Measurements from ENCODE around the gene SPOCK2. TPM values are rescaled to one million over a fixed set of nuclear protein-coding genes. Genes with fewer than 3 reads are reported as not detected.

The SPOCK2 gene
- total RNA-seq, 3 donors from 2014 or later, result 74.7 to 85.7 (median 83.2) TPM

- H3K4me3 Mint-ChIP-seq, result peak overlapping the region; percentile 19
These were observed 12.8 kb downstream of the SPOCK2 start for GRCh38 chr10:72075376-72076115.

GRCh38 chr10:72074574-72075375 lies 13.6 kb downstream of the SPOCK2 start:
- Mint-ChIP-seq H3K9me3 (no peaks in the 10 kb centered on the region), H3K4me1 (ENCODE audit: low read depth) (peaks cover 64% of the 10 kb centered on the region), H3K4me3 (no peak overlapping the region), H3K27me3 (ENCODE audit: low read depth) (no peaks in the 10 kb centered on the region), H3K36me3 (ENCODE audit: insufficient read depth) (peaks cover 20% of the 10 kb centered on the region)
- DNase-seq, result no peak
- no peak for ATAC-seq

More at GRCh38 chr10:72075376-72076115, 12.8 kb downstream of the SPOCK2 start:
- ATAC-seq, result peak; percentile 28 to 51
- no peaks in the 10 kb centered on the region for H3K27me3 Mint-ChIP-seq (ENCODE audit: low read depth)
- DNase-seq, result peak; percentile 40
- H3K4me1 Mint-ChIP-seq (ENCODE audit: low read depth), result peaks cover 67% of the 10 kb centered on the region
- no peaks in the 10 kb centered on the region for H3K9me3 Mint-ChIP-seq
- peaks cover 16% of the 10 kb centered on the region for H3K36me3 Mint-ChIP-seq (ENCODE audit: insufficient read depth)

DNA sequence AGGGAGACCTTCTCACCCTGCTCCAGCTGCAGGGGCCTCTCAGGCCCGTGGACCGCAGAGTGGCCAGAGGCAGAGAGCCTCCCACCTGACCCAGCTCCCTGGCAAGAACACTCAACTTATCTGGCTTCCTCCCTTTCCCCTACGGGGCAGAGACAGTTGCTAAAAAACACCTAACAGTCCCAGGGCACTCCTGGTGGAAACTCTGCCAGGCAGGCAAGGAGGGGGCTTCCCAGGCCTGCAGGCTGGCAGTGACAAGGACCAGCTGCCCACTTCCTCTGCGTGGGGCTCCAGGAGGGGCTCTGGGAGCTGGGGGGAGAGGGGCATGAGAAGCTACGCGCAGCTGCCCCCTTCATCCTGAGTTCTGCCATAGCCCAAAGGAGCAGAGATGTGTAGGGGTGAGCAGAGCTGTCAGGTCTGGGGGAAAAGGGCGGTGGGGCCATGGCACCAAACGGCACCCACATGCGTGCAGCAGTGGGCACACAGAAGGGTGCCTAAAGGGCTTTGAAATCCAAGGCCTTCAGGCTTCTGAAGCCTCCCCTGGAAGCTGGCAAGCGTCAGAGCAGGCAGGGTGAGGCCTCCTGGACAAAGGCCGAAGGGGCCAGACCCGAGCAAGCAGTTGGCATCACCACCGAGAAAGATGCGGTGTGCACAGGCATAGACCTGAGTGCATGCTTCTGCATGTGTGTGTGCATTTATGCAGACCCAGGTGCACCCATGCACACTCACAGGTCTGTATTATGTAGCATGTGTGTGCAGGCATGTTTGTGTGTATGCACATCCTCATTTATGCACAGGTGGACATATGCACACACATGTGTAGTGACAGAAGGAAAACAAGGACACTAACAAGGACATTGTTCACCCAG lies 14.4 kb downstream of the SPOCK2 start:
- Mint-ChIP-seq H3K27me3 (ENCODE audit: low read depth) (no peaks in the 10 kb centered on the region), H3K36me3 (ENCODE audit: insufficient read depth) (peaks cover 22% of the 10 kb centered on the region), H3K4me1 (ENCODE audit: low read depth) (peaks cover 60% of the 10 kb centered on the region), H3K4me3 (no peak overlapping the region), H3K9me3 (no peaks in the 10 kb centered on the region)
- no peak for ATAC-seq
- DNase-seq, result no peak

DNA sequence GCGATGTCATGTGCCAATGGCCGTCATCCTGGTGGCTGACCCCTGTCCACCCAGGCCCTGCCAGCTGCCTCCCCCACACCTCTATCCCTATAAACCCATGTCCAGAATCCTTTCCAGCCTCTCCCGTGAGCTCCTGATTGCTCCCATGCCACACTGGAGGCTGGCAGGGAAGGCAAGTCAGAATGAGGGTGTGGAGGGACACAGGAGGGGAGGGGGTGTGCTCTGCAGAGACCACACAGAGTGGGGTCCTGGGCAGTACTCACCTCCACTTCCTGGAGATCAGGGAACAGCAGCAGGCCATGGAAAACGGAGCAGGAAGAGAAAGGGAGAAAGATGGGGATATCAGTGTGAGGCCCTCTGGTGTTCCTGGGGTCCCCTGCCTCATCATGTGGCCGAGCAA lies 15.7 kb downstream of the SPOCK2 start:
- Mint-ChIP-seq H3K4me1 (ENCODE audit: low read depth) (peaks cover 51% of the 10 kb centered on the region), H3K4me3 (no peak overlapping the region), H3K9me3 (no peaks in the 10 kb centered on the region), H3K36me3 (ENCODE audit: insufficient read depth) (peaks cover 26% of the 10 kb centered on the region), H3K27me3 (ENCODE audit: low read depth) (no peaks in the 10 kb centered on the region)
- ATAC-seq (no peak), DNase-seq (no peak)

DNA sequence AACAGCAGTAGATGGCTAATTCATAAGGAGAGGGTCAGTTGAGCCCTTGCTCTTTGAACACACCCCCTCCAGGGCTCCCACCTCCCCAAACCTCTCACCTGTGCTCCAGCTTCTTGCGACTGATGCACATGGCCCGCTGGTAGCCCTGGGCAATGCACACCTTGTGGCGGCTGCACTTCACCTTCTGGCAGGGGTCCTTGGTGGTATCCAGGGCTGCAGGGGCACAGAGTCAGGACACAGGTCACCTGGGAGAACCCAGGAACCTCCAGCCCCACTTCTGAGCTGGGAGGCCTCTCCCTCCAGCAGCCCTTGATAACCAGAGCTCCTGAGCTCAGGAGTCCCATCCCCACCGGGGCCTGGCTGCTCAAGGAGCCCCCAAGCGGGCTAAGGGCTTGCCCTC lies 16.3 kb downstream of the SPOCK2 start:
- Mint-ChIP-seq H3K36me3 (ENCODE audit: insufficient read depth) (peaks cover 27% of the 10 kb centered on the region), H3K4me3 (no peak overlapping the region), H3K4me1 (ENCODE audit: low read depth) (peaks cover 45% of the 10 kb centered on the region), H3K9me3 (no peaks in the 10 kb centered on the region), H3K27me3 (ENCODE audit: low read depth) (no peaks in the 10 kb centered on the region)
- no peak for DNase-seq
- ATAC-seq, result no peak

- Mint-ChIP-seq H3K27me3 (ENCODE audit: low read depth) (no peaks in the 10 kb centered on the region), H3K4me1 (ENCODE audit: low read depth) (peaks cover 24% of the 10 kb centered on the region), H3K36me3 (ENCODE audit: insufficient read depth) (peaks cover 25% of the 10 kb centered on the region), H3K9me3 (no peaks in the 10 kb centered on the region), H3K4me3 (no peak overlapping the region)
- DNase-seq (no peak), ATAC-seq (no peak)
These were observed 18.4 kb downstream of the SPOCK2 start for GRCh38 chr10:72069751-72070526.

- H3K27me3 Mint-ChIP-seq (ENCODE audit: low read depth), result no peaks in the 10 kb centered on the region
- peaks cover 16% of the 10 kb centered on the region for H3K4me1 Mint-ChIP-seq (ENCODE audit: low read depth)
- H3K9me3 Mint-ChIP-seq, result no peaks in the 10 kb centered on the region
- ATAC-seq (peak; percentile 62 to 65), DNase-seq (no peak)
- peaks cover 26% of the 10 kb centered on the region for H3K36me3 Mint-ChIP-seq (ENCODE audit: insufficient read depth)
- no peak overlapping the region for H3K4me3 Mint-ChIP-seq
These were observed 19.4 kb downstream of the SPOCK2 start for GRCh38 chr10:72068901-72069446.

DNA sequence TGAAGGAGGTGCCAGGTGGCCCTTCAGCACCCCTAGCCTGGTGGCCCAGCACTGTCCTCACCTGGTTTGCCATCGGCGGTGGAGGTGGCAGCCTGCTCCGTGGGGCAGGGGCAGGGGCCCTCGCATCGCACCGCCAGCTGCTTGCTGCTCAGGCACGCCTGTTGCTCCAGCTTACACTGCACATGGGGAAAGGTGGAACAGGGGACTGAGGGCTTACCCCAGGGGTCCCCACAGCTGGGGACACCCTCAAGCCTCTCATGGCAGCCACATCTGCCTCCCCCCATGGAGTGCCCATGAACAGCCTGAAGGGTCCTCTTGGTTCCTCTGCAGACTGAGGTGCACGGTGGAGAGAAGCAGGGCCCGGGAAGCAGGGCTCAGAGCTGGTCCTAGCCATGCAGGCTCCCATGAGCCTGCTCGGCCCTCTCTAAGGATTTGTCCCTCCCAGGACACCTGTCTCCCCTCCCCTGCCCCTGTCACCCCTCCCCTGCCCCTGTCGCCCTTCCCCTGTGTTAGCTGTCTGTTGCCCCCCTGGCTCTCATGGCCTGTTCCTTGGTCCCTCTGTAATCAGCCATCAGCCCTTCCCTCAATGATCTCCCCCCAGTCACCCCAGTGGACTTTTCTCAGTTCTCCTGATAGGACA lies 20.1 kb downstream of the SPOCK2 start:
- Mint-ChIP-seq H3K27me3 (ENCODE audit: low read depth) (no peaks in the 10 kb centered on the region), H3K36me3 (ENCODE audit: insufficient read depth) (peaks cover 25% of the 10 kb centered on the region), H3K9me3 (no peaks in the 10 kb centered on the region), H3K4me3 (no peak overlapping the region), H3K4me1 (ENCODE audit: low read depth) (peaks cover 14% of the 10 kb centered on the region)
- no peak for ATAC-seq
- no peak for DNase-seq

GRCh38 chr10:72067463-72068125 lies 20.8 kb downstream of the SPOCK2 start:
- no peaks in the 10 kb centered on the region for H3K9me3 Mint-ChIP-seq
- H3K27me3 Mint-ChIP-seq (ENCODE audit: low read depth), result no peaks in the 10 kb centered on the region
- peaks cover 24% of the 10 kb centered on the region for H3K36me3 Mint-ChIP-seq (ENCODE audit: insufficient read depth)
- no peak overlapping the region for H3K4me3 Mint-ChIP-seq
- H3K4me1 Mint-ChIP-seq (ENCODE audit: low read depth), result peaks cover 14% of the 10 kb centered on the region
- no peak for ATAC-seq
- DNase-seq, result no peak

- DNase-seq (no peak), ATAC-seq (no peak)
- Mint-ChIP-seq H3K9me3 (no peaks in the 10 kb centered on the region), H3K4me3 (no peak overlapping the region), H3K36me3 (ENCODE audit: insufficient read depth) (peaks cover 20% of the 10 kb centered on the region), H3K27me3 (ENCODE audit: low read depth) (no peaks in the 10 kb centered on the region), H3K4me1 (ENCODE audit: low read depth) (peaks cover 15% of the 10 kb centered on the region)
These were observed 21.8 kb downstream of the SPOCK2 start for GRCh38 chr10:72066318-72067284.

- no peak for DNase-seq
- no peaks in the 10 kb centered on the region for H3K27me3 Mint-ChIP-seq (ENCODE audit: low read depth)
- peaks cover 18% of the 10 kb centered on the region for H3K36me3 Mint-ChIP-seq (ENCODE audit: insufficient read depth)
- H3K9me3 Mint-ChIP-seq, result no peaks in the 10 kb centered on the region
- peaks cover 14% of the 10 kb centered on the region for H3K4me1 Mint-ChIP-seq (ENCODE audit: low read depth)
- no peak for ATAC-seq
- H3K4me3 Mint-ChIP-seq, result no peak overlapping the region
These were observed 22.8 kb downstream of the SPOCK2 start for GRCh38 chr10:72065439-72066025.

All from activated T-cell treated with anti-CD3 and anti-CD28 coated beads, Interleukin-2, amount 50 U/mL, for 4 hours (primary cell).